ENCODE results near the gene LIPC. TPM values are rescaled to one million over a fixed set of nuclear protein-coding genes. Genes with fewer than 3 reads are reported as not detected.
A peak's percentile ranks its signal among the peaks of the same experiment; 100 is the strongest.

Gene LIPC
- polyA plus RNA-seq, 2 of the 4 experiments (the other 2 are of a cell fraction) = 0.13 to 0.30 TPM

- DNase-seq (ENCODE audit: low read depth in 1 of 2, low spot score in 1 of 2) (no peak), FAIRE-seq (no peak), ATAC-seq (no peak)
- ChIA-PET POLR2A (no interaction called here), CTCF (interaction anchor here (0.9 to 2.0 kb wide), 4 partner anchors 10 to 161 kb away, joined by 3 to 6 read pairs (median 3); no protein-coding TSS in a partner anchor)
- H3K4me1 ChIP-seq = peaks cover 8% of the 10 kb centered on the region; the same call in 2 of the 3 replicates
- 85% methylated on average over 3 of the region's 3 CpGs for WGBS (ENCODE audit: missing lambda C conversion rate)
- no peak overlapping the region for H3K27ac ChIP-seq
- no peak overlapping the region for H3K4me2 ChIP-seq
- TF ChIP-seq RARB (CRISPR knock-in tag; IDR thresholded peaks at IDR 0.05) (no peak), ZFP36 (IDR thresholded peaks at IDR 0.05; ENCODE audit: borderline replicate concordance, partially characterized antibody) (no peak), MAZ (IDR thresholded peaks at IDR 0.05; ENCODE audit: borderline replicate concordance, low read depth, low read length) (no peak), FOSL2 (IDR thresholded peaks at IDR 0.05) (no peak), FOSL2 (CRISPR knock-in tag; IDR thresholded peaks at IDR 0.05) (no peak), ZC3H11A (IDR thresholded peaks at IDR 0.05) (no peak), EHF (CRISPR knock-in tag; IDR thresholded peaks at IDR 0.05) (no peak), GATA3 (IDR thresholded peaks at IDR 0.05; ENCODE audit: borderline replicate concordance) (no peak), MAX (IDR thresholded peaks at IDR 0.05) (no peak), RNF2 (IDR thresholded peaks at IDR 0.05; ENCODE audit: borderline replicate concordance, low read depth) (no peak), PBX3 (IDR thresholded peaks at IDR 0.05) (no peak), TP53 (CRISPR knock-in tag; IDR thresholded peaks at IDR 0.05) (no peak)
- no peak overlapping the region for H3K4me3 ChIP-seq
- H3K9me3 ChIP-seq = no peaks in the 10 kb centered on the region
These were observed 45.7 kb upstream of the LIPC start for GRCh38 chr15:58386081-58386480.

GRCh38 chr15:58386641-58387040 is 45.1 kb upstream of the LIPC start:
- no peak overlapping the region for H3K4me2 ChIP-seq
- peak; percentile 7 for FAIRE-seq
- 64% methylated on average over 3 of the region's 3 CpGs for WGBS (ENCODE audit: missing lambda C conversion rate)
- TF ChIP-seq E2F6 (IDR thresholded peaks at IDR 0.05; ENCODE audit: borderline replicate concordance, low read depth) = no peak
- TF ChIP-seq KDM1A (IDR thresholded peaks at IDR 0.05; ENCODE audit: low read depth) = no peak
- TF ChIP-seq RCOR1 (IDR thresholded peaks at IDR 0.05; ENCODE audit: low read depth, low read length) = no peak
- TF ChIP-seq KDM5A (IDR thresholded peaks at IDR 0.05) = no peak
- no peak for TF ChIP-seq MAZ (IDR thresholded peaks at IDR 0.05; ENCODE audit: borderline replicate concordance, low read depth, low read length)
- TF ChIP-seq TP53 (CRISPR knock-in tag; IDR thresholded peaks at IDR 0.05) = no peak
- TF ChIP-seq CHD4 (IDR thresholded peaks at IDR 0.05; ENCODE audit: borderline replicate concordance) = no peak
- no peak for TF ChIP-seq MYC (IDR thresholded peaks at IDR 0.05; ENCODE audit: borderline replicate concordance, low read length)
- no peak for TF ChIP-seq PBX3 (IDR thresholded peaks at IDR 0.05)
- DNase-seq (ENCODE audit: low read depth in 1 of 2, low spot score in 1 of 2) = no peak
- ChIA-PET CTCF (interaction anchor here (1.1 kb wide), 1 partner anchor 11 kb away, joined by 3 read pairs; no protein-coding TSS in a partner anchor), POLR2A (no interaction called here)
- H3K4me3 ChIP-seq = no peak overlapping the region
- peak overlapping the region in 1 of 2 experiments; percentile 46; a peak in 4 of 6 replicates for H3K27ac ChIP-seq
- H3K9me3 ChIP-seq = no peaks in the 10 kb centered on the region
- H3K4me1 ChIP-seq = peaks cover 8% of the 10 kb centered on the region; the same call in 2 of the 3 replicates
- no peak for ATAC-seq

- FAIRE-seq (peak; percentile 70), DNase-seq (ENCODE audit: low read depth in 1 of 2, low spot score in 1 of 2) (no peak)
- WGBS (ENCODE audit: missing lambda C conversion rate) = 71% methylated on average over 2 of the region's 2 CpGs
These were observed 44.7 kb upstream of the LIPC start for GRCh38 chr15:58387130-58387529.

More at GRCh38 chr15:58387130-58387529, 44.7 kb upstream of the LIPC start:
- ATAC-seq = peak in 1 of 2 experiments; percentile 60; a peak in 3 of 6 replicates
- Histone ChIP-seq H3K4me1 (peaks cover 8% of the 10 kb centered on the region; the same call in 2 of the 3 replicates), H3K4me2 (no peak overlapping the region), H3K4me3 (no peak overlapping the region), H3K9me3 (no peaks in the 10 kb centered on the region), H3K27ac (peak overlapping the region in 1 of 2 experiments; percentile 46; a peak in 4 of 6 replicates)
- ChIA-PET POLR2A (no interaction called here), CTCF (interaction anchor here (1.1 kb wide), 1 partner anchor 12 kb away, joined by 3 read pairs; no protein-coding TSS in a partner anchor)
- TF ChIP-seq ZFP36 (IDR thresholded peaks at IDR 0.05; ENCODE audit: borderline replicate concordance, partially characterized antibody) (no peak), GATA3 (IDR thresholded peaks at IDR 0.05; ENCODE audit: borderline replicate concordance) (no peak), POLR2A (IDR thresholded peaks at IDR 0.05; ENCODE audit: low read length) (no peak), HDAC2 (IDR thresholded peaks at IDR 0.05) (no peak), CHD2 (IDR thresholded peaks at IDR 0.05; ENCODE audit: low read length, partially characterized antibody) (no peak), CHD4 (IDR thresholded peaks at IDR 0.05; ENCODE audit: borderline replicate concordance) (no peak), JUN (IDR thresholded peaks at IDR 0.05) (no peak), FOXS1 (CRISPR knock-in tag; IDR thresholded peaks at IDR 0.05) (no peak), RARB (CRISPR knock-in tag; IDR thresholded peaks at IDR 0.05) (no peak)
